GM19023 (cell line): ENCODE results near the gene SYNDIG1.

Experiments used
- ATAC-seq: cut with Tn5 transposase; IDR thresholded peaks from one replicate; pipeline ENCODE4 v1.9.1; 2021; ENCODE audit warnings: mild to moderate bottlenecking, moderate library complexity; ENCODE audit not compliant: unreplicated experiment

SYNDIG1 gene

GRCh38 chr20:24703284-24703610 is 233.8 kb downstream of the SYNDIG1 start:
- no peak for ATAC-seq

GRCh38 chr20:24704899-24705298 is 235.5 kb downstream of the SYNDIG1 start:
- ATAC-seq: no peak

GRCh38 chr20:24705486-24705885 is 236.1 kb downstream of the SYNDIG1 start:
- ATAC-seq: no peak

- ATAC-seq: no peak
Measured at GRCh38 chr20:24708411-24709295, 239.2 kb downstream of the SYNDIG1 start.
